ENCODE data around the gene NUP98. TPM values are rescaled to one million over a fixed set of nuclear protein-coding genes. Genes with fewer than 3 reads are reported as not detected.

Gene NUP98
- total RNA-seq: 118 and 191 TPM in 2 replicates

DNA sequence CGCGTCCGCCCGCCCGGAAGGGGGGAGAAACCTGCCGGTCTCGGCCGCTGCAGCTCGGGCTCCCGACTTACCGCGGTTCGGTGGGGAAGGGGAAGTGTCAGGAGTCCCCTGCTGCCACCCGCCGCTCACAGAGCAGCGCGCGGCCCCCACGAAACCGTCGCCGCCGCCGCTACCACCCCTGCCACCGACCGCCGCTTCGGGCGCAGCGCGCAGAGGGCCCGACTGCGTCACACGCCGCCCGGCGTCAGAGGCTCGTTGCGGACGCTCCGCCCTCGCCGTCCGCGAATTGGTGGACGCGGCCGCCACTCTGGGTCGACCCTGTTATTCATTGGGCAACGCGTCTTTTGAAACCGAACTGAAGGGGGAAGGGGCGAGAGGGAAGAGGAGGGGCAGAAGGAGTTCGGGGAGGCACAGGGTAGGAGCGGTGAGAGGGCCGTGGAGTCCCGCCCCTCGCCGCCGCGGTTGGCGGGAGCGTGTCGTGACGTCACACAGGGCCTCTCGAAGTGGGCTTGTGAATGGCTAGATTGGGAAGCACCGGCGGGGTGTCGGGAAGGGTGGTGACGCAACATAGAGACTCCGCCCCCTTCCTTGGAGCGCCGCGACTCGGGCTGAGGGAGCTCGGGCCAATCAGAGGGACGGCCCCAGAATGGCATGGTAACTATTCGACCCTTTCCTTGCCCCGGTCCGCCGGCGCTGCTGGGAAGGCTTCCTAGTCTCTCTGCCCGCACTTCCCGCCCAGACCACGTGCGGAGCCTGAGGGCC is at the start of gene NUP98:
Gene NUP98 (minus strand): TSS at position 226 of the 762 bp plus-strand sequence. CDS start 15,437 bp downstream, outside the sequence.

DNA sequence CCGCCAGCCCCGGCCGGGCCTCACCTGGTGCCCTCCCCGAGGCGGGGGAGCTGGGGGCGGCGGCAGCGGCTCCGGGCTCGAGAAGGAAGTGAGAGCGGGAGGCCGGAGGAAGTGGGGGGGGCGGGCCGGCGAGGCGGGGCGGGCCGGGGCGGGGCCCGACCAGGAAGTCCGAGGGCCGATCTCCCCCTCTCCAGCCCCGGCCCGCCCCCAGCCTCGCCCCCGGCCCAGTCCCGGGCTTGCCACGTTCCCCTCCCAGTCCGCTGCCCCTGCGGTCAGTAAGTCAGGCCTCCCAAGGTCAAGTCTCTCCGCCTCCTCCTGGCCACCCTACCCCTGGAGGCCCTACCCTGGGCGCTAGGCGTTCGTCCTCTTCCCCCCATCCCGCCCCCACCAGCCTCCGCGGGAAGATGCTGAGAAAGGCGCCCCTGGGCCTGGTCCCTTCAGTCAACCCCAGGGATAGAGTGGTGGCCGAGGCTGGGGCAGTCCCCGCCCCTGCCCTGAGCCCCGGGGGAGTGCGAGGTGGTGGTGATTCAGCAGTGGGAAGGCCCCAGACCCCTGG is 43.6 kb upstream of the NUP98 start, which contains the start of gene RHOG:
Gene RHOG (minus strand): TSS at position 90 of the 556 bp plus-strand sequence. CDS start 12,821 bp downstream, outside the sequence.

GRCh38 chr11:3807909-3808860 is 10.8 kb upstream of the NUP98 start, which contains the start of gene PGAP2:
Gene PGAP2, plus strand, starts transcription at chr11:3808560. Its CDS starts 2,700 bp downstream, at chr11:3811260.

DNA sequence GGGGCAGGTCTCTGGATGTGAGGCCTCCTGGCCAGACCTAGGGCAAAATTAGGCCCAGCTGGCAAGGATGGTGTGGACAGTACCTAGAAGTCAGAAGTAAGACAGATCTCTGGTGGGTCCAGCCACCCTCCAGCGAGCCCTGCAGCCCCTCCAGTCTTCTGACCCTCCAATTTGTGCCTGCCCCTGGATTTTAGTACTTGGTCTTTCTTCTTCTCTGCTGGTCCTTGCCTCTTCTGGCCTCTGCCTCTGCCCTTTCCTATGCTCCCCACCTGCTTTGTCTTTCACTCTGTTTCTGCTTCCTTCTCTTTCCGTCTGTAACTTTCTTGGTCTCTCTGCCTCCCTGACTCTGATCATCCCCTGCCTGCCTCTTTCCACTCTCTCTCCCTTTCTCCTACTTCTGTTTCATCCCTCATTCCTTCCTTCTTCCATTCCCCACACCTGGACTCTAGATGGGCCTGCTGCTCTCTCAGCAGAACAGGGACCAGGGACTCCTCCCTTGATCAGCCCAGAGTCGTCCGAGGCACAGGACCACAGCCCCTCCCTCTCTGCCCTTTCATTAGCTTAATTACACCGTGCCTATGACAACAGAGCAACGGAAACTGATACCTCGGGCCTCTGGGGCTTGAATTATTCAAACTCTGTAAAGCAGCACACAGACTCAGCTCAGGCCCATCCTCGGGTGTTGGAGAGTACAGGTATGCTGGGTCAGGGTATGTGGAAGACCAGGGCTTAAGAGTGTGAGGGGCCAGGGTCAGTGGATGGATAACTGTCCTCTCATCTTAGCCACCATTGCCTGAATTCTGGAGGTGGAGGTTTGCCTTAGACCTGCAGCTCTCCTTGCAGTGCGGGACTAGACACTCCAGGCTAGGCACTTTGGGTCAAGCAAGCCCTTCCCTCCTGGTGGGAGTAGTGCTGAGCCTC is 125.8 kb downstream of the NUP98 start, which contains the start of gene CHRNA10:
Gene CHRNA10 (minus strand): TSS at position 51 of the 921 bp plus-strand sequence. CDS start 72 bp downstream, outside the sequence.

DNA sequence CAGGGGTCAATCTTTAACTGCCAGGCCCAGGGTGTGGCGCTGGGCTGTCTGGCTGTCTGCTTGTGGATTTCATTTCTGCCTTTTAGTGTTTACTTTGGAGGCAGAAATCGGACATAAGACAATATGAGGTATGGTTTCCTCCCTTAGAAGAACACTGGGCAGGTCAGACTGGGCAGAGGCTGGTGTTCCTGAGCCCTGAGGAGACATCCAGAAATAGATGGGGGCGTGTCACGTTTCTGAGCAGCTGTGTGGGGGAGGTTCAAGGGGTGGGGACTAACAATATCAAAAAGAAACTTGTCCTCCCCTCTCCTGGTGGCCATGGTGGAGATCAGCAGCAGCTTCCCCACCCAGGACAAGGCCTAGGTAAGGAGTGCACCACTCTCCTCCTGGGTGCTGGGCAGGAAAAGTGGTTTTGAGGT is 152.5 kb downstream of the NUP98 start, which contains the start of gene ART1:
Gene ART1 (plus strand): TSS at position 312 of the 419 bp plus-strand sequence. CDS start 14,086 bp downstream, outside the sequence.

DNA sequence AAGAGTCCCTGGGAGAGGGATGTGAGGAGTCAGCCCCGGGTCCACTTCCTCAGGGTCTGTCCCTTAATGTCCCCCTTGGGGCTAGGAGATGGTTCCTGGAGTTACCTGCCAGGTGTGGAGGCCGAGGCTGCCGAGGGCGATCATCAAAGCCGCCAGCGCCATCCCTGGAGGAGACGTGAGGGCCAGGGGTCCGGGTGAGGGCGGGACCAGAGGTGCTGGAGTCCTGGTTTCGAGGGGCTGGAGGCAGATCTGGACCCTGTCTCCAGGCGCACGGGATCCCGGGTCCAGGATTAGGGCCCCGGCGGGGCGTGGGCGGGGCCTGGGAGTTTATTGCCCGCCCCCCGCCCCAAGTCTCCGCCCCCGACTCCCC is 155.7 kb downstream of the NUP98 start, which contains the start of gene ART5:
Gene ART5 (minus strand): TSS at position 292 of the 370 bp plus-strand sequence. CDS start 130 bp downstream, at position 162.

Small RNA genes lying within 50 kb of the gene (small RNA-seq; reads per million reads assigned to genes)
- not detected for gene RF00019
- not detected for gene RNU6-1143P
- gene RNU7-50P: not detected

Other genes starting within 250 kb of the NUP98 start
- not detected in 2 replicates for gene ART5, start 155.6 kb downstream of the NUP98 start, total RNA-seq
- not detected in 2 replicates for gene ART1, start 152.4 kb downstream of the NUP98 start, total RNA-seq
- 1.5 and 1.6 TPM in 2 replicates for gene CHRNA10, start 126.2 kb downstream of the NUP98 start, total RNA-seq
- 14.3 and 16.4 TPM in 2 replicates for gene PGAP2, start 11.0 kb upstream of the NUP98 start, total RNA-seq
- 14.7 and 18.4 TPM in 2 replicates for gene RHOG, start 43.4 kb upstream of the NUP98 start, total RNA-seq
- gene STIM1, start 58.1 kb upstream of the NUP98 start, total RNA-seq: 28.7 and 33.4 TPM in 2 replicates